ENCODE data around the gene SFTPA2.
"Not testable (repeated sequence)": the region's sequence is repeated elsewhere in the genome, so short reads cannot be mapped to it uniquely, and the experiment has no call there.

Gene SFTPA2

GRCh38 chr10:79511891-79512583 lies 48.2 kb downstream of the SFTPA2 start, which contains the start of gene EIF5AL1:
Gene EIF5AL1 (plus strand): TSS chr10:79512533. CDS start chr10:79512650, 117 bp downstream.
- DNase-seq (ENCODE audit: low read depth in 1 of 2, low spot score in 1 of 2): not testable (repeated sequence)

GRCh38 chr10:79509934-79510508 lies 50.2 kb downstream of the SFTPA2 start:
- not testable (repeated sequence) for DNase-seq (ENCODE audit: low read depth in 1 of 2, low spot score in 1 of 2)

GRCh38 chr10:79509306-79509933 lies 50.8 kb downstream of the SFTPA2 start:
- DNase-seq (ENCODE audit: low read depth in 1 of 2, low spot score in 1 of 2): not testable (repeated sequence)

GRCh38 chr10:79508245-79508644 lies 52.0 kb downstream of the SFTPA2 start:
- not testable (repeated sequence) for DNase-seq (ENCODE audit: low read depth in 1 of 2, low spot score in 1 of 2)

- DNase-seq (ENCODE audit: low read depth in 1 of 2, low spot score in 1 of 2): no peak
These were observed 52.6 kb downstream of the SFTPA2 start for GRCh38 chr10:79507440-79508167.
